CD4-positive, alpha-beta T cell treated with Interleukin-10 for 1 hour (primary cell): ENCODE measurements around the gene NETO2.

Experiments used
- DNase-seq: peaks from one replicate; pipeline ENCODE4 v3.0.0-alpha.2; 2020

Gene NETO2

GRCh38 chr16:47043970-47044684, 99.6 kb downstream of the NETO2 start:
- no peak for DNase-seq

GRCh38 chr16:47043200-47043599, 100.5 kb downstream of the NETO2 start:
- DNase-seq, result no peak

DNA sequence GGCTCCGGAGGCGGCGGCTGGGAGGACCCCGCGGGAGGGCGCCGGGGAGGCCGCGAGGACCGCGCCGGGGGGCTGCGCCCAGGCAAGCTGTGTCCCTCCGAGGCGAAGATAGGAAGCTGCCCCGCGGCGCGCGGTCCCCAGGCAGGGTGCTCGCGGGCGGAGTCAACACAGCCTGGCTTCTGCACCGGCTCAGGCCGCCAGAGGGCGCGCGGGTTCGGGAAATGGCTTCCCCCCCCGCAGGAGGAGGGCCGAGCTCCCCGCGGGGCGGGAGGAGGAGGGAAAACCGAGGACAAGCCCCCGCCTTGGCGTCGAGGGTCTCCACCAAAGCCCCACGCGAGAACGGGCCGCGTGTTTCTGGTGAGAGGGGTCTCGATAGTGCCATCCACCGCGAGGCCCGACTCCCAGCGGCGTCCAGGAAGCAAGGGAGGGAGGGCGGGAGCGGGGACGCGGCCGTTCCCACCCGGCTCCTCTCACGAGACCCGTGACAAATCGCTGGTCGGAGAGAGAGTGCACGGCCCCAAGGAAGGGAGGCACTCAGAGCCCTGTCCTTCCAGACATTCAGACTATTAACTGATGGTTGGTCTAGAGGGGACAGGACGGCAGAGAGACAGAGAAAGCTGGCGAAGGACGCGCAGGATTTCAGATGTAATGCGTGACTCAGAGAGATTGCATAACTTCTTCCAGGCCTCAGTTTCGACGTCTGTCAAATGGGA, 105.8 kb downstream of the NETO2 start:
- DNase-seq, result peak; percentile 89

- DNase-seq, result no peak
These were observed 106.4 kb downstream of the NETO2 start for GRCh38 chr16:47037396-47037745.

GRCh38 chr16:47036201-47036600, 107.5 kb downstream of the NETO2 start:
- no peak for DNase-seq

GRCh38 chr16:47035436-47035835, 108.3 kb downstream of the NETO2 start:
- no peak for DNase-seq

- DNase-seq, result no peak
These were observed 109.3 kb downstream of the NETO2 start for GRCh38 chr16:47034455-47034854.

DNA sequence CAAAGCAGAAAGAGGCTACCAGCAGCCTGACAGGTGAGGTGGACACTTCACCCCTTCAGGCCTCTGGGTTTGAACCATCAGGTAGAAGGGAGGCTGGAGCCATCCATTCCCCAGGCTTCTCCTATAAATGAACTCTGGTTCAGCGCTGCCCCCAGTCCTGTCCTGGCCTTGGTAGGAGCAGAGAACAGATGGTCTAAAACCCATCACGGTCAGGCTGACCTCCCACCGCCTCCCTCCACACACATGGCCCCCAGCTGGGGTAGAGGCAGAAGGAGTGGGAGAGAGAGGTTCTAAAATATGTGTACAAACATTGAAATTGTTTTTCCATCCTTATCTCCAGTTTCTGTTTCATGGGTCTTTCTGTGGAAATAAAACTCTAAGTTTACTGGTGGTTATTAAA, 110.6 kb downstream of the NETO2 start:
- no peak for DNase-seq

DNA sequence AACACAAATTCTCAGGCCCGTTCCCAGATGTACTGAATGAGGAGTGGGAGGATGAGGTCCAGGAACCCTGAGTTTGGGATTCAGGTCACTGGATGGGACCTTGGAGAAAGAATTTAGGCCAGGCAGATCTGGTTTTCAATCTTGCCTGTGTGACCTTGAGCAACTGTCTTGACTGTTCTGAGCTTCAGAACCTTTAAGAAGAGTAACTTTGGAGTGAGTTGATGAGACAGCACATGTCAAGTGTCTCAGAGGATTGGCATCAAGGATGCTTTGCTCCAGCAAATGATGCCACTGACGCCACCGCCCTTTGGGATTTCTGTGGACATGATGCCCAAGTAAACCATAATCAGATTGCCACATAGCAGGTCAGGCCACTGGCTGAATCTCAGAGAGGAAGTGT, 114.0 kb downstream of the NETO2 start:
- DNase-seq, result no peak

DNA sequence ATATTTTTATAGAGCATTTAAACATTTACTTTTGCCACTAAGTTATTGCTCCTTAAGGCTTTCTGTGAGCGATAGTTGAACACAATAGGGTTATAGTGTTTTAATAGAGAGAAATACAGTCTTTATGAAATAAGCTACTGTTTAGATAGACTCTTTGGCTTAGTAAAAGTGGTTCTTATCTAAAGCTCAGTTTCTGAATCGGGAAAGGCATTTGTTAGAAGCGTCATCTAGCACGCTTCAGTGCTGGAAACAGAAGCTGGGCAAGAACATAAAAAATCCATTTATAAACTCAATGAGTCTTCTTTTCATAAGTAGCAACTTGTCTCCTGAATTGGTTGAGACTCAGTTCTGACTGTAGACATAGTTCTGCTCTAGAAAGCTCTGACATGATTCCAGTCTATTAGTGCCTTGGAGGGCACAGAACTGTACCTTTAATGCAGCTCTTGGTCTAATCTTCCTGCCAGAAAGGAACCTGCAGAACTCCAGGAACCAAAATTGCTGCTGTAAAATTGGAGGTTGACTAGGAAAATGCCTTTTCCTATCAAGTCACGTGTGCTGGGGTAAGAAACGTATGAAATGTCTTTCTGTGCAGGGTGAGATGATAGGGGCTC, 114.9 kb downstream of the NETO2 start:
- no peak for DNase-seq
